Measurements from ENCODE around the gene SMAD1.
"Not testable (repeated sequence)": the region's sequence is repeated elsewhere in the genome, so short reads cannot be mapped to it uniquely, and the experiment has no call there.

SMAD1 gene

DNA sequence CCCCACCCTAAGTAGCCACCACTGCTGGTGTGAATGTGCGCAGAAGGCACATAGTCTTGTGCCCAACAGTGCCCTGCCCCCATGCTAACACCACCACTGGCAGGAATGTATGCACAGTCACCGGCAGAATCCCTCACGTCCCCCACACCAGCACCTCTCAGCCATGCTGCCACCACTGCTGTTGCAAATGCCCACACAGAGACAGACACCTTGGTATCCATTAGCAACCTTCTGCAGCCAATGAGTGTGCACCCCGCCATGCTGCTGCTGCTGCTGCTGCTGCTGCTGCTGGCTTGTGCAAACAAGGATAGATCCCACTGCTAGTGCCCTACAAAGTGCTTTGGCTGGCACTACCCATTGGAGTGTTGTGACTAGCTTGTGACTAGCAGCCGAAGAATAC, 85.1 kb downstream of the SMAD1 start:
- no peak for DNase-seq (ENCODE audit: low read depth)
- no peak overlapping the region for H3K4me3 ChIP-seq (ENCODE audit: low read depth, low read length)
- TF ChIP-seq, protein P1, sequence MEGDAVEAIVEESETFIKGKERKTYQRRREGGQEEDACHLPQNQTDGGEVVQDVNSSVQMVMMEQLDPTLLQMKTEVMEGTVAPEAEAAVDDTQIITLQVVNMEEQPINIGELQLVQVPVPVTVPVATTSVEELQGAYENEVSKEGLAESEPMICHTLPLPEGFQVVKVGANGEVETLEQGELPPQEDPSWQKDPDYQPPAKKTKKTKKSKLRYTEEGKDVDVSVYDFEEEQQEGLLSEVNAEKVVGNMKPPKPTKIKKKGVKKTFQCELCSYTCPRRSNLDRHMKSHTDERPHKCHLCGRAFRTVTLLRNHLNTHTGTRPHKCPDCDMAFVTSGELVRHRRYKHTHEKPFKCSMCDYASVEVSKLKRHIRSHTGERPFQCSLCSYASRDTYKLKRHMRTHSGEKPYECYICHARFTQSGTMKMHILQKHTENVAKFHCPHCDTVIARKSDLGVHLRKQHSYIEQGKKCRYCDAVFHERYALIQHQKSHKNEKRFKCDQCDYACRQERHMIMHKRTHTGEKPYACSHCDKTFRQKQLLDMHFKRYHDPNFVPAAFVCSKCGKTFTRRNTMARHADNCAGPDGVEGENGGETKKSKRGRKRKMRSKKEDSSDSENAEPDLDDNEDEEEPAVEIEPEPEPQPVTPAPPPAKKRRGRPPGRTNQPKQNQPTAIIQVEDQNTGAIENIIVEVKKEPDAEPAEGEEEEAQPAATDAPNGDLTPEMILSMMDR (IDR thresholded peaks at IDR 0.05; ENCODE audit: low read depth, low read length, missing control alignments), result no peak
- in situ Hi-C loops (cut with HindIII; ENCODE audit: low sequenced_read_pairs), result no loop called here

DNA sequence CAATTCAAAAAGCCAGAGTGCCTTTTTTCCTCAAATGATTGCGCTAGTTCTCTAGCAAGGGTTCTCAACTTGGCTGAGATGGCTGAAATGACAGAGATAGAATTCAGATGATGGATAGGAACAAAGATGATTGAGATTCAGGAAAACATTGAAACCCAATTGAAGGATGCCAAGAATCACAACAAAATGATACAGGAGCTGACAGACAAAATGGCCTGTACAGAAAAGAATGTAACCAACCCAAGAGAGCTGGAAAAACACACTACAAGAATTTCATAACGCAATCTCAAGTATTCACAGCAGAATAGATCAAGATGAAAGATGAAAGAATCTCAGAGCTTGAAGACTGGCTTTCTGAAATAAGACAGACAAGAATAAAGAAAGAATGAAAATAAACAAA, 85.9 kb downstream of the SMAD1 start:
- no peak overlapping the region for H3K4me3 ChIP-seq (ENCODE audit: low read depth, low read length)
- in situ Hi-C loops (cut with HindIII; ENCODE audit: low sequenced_read_pairs), result no loop called here
- no peak for DNase-seq (ENCODE audit: low read depth)
- TF ChIP-seq, protein P1 (IDR thresholded peaks at IDR 0.05; ENCODE audit: low read depth, low read length, missing control alignments), result no peak

DNA sequence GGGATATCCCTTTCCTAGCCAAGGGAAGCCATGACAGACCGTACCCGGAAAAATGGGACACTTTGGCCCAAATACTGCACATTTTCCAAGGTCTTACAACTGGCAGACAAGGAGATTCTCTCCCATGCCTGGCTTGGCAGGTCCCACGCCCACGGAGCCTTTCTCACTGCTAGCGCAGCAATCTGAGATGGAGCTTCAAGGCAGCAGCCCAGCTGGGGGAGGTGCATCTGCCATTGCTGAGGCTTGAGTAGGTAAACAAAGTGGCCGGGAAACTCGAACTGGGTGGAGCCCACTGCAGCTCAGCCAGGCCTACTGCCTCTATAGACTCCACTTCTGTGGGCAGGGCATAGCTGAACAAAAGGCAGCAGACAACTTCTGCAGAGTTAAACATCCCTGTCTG, 92.9 kb downstream of the SMAD1 start:
- H3K4me3 ChIP-seq (ENCODE audit: low read depth, low read length); DNase-seq (ENCODE audit: low read depth); in situ Hi-C loops (cut with HindIII; ENCODE audit: low sequenced_read_pairs): not testable (repeated sequence)

DNA sequence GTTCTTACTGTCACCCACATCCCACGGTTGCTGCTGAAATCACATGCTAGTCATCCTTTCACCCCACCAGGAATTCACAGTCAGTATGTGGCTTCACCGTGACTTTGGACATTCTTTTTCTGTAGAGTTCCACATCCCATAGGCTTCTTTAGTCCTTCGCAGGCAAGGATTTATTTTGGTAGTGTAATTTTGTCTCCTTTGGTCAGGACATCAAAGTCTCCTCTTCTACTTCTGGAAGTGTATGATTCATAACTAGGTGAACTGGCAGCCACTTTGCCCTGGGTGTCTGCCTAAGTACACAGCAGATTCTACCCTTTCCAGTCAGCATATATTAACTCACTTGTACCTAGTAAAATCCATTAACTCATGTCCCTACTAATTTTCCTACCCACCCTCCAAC, 99.3 kb downstream of the SMAD1 start:
- H3K4me3 ChIP-seq (ENCODE audit: low read depth, low read length), result no peak overlapping the region
- in situ Hi-C loops (cut with HindIII; ENCODE audit: low sequenced_read_pairs), result no loop called here
- DNase-seq (ENCODE audit: low read depth), result peak; percentile 8
- TF ChIP-seq, protein P1 (IDR thresholded peaks at IDR 0.05; ENCODE audit: low read depth, low read length, missing control alignments), result no peak

DNA sequence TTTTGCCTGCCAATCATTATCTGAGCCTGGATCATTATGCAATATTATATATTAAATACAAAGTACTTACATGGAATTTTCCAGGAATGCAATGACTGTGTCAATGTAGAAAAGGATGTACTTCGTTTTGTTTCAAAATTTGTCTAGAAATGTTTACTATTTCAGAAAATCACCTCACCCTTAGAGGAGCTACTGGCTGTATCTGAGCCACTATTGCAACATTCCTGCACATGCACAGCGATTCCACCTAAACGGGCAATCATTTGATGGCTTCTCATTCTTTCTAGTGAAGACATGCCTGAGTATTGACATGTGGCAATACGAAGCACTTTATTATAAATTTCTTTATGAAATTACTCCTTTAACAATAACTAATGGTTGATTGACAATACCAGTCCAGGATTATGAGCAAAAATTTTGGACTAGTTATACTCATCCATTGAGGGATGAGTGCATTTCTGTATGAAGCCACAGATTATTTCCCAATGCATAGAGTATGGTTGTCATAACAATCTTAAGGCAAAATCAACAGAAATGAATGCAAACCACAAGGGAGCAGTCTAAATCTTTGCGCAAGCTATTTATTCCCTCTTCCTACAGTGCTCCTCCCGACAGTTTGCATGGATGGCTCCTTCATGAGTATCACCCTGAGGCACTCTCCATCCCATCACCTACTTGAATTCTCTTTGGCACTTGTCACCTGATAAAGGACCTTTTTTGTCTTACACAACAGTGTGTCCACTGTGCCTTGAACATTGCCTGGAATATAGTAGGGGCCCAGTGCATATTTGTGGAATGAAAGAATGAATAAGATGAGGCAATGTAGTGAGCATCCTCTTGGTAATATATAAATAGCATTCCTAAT, 101.8 kb downstream of the SMAD1 start:
- DNase-seq (ENCODE audit: low read depth), result no peak
- in situ Hi-C loops (cut with HindIII; ENCODE audit: low sequenced_read_pairs), result no loop called here
- TF ChIP-seq, protein P1 (IDR thresholded peaks at IDR 0.05; ENCODE audit: low read depth, low read length, missing control alignments), result no peak
- no peak overlapping the region for H3K4me3 ChIP-seq (ENCODE audit: low read depth, low read length)

DNA sequence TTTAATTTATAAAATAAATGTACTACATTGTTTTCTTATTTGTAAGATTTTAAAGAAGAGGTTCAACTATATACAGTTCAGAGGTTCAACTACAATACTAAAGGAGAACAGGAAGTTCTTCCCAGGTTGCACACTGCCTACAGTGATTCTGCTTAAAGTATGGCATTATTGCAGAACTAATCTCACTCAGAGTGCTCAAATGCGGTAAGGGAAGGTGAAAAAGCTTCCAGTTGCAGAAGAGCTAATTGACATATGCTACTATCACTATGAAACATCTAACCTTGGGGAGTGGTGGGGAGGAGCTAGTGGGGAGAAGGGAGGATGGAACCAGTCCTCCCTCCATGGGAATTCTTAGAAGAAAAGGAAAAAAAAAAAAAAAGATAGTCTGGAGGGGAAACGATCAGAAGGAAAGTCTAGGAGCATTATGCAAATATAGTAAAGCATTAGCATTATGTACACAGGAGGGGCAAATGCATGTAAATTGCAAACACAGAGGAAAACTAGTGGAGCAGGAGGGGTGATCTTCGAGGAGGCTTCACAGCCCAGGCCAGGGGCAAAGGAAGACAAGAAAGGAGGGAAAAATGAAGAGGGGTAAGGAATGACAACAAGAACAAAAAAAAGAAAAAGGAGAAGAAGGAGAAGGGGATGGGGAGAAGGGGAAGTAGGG, 105.6 kb downstream of the SMAD1 start:
- TF ChIP-seq, protein P1 (IDR thresholded peaks at IDR 0.05; ENCODE audit: low read depth, low read length, missing control alignments), result no peak
- H3K4me3 ChIP-seq (ENCODE audit: low read depth, low read length), result no peak overlapping the region
- in situ Hi-C loops (cut with HindIII; ENCODE audit: low sequenced_read_pairs), result no loop called here
- DNase-seq (ENCODE audit: low read depth), result no peak

DNA sequence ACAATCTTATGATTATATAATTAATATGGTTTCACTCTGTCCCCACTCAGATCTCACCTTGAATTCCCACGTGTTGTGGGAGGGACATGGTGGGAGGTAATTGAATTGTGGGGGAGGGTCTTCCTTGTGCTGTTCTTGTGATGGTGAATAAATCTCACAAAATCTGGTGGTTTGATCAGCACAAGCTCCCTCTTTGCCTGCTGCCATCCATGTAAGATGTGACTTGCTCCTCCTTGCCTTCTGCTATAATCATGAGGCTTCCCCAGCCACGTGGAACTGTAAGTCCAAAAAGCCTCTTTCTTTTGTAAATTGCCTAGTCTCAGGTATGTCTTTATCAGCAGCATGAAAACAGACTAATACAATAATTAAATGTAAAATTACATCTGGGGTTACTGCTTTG, 107.7 kb downstream of the SMAD1 start:
- DNase-seq (ENCODE audit: low read depth); H3K4me3 ChIP-seq (ENCODE audit: low read depth, low read length); in situ Hi-C loops (cut with HindIII; ENCODE audit: low sequenced_read_pairs): not testable (repeated sequence)
